HG03520 (cell line): Measurements from ENCODE around the gene FIP1L1.
A peak's percentile ranks its signal among the peaks of the same experiment; 100 is the strongest.
"Not testable (repeated sequence)": the region's sequence is repeated elsewhere in the genome, so short reads cannot be mapped to it uniquely, and the experiment has no call there.

Experiments
- ATAC-seq: cut with Tn5 transposase; IDR thresholded peaks from one replicate; pipeline ENCODE4 v1.9.1; 2021; ENCODE audit warnings: mild to moderate bottlenecking, moderate library complexity; ENCODE audit not compliant: unreplicated experiment

Gene FIP1L1

DNA sequence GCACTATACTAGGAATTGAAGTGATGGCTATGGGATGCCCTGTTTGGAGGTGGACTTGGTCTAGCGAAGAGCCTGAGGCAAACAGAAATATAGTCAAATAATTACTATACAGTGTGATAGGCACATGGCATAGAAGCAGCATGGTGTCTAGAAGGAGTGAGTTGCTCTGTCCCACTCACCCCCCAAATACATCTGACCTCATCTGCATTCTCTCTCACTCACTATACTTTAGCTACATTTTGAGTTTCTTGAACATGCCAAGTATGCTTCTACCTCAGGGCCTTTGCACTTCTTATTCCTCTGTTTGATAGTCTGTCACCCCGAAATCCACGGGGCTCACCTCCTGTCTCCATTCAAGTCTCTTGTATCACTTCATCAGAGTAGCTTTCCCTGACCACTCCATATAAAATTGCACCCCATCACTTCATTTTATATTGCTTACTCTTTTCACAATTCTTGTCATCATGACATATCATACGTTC is 2.6 kb upstream of the FIP1L1 start:
- no peak for ATAC-seq

DNA sequence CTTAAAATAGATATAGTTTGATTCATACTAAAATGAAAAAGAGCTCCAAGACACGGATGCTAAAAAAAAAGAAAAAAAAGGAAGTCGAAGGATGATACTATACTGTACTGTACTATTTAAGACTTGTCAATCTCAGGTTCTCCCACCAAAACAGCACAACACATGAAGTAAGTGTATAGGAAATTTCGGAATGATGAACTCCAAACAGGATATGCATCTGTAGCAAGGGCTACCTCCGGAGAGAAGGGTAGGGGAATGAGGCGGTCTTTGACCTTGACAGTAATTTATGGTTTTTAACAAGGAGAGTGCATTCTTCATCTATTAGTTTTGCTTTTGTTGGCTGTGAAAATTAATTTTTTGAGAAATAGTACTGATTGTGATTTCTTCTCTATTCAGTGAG is 541 bp upstream of the FIP1L1 start:
- no peak for ATAC-seq

DNA sequence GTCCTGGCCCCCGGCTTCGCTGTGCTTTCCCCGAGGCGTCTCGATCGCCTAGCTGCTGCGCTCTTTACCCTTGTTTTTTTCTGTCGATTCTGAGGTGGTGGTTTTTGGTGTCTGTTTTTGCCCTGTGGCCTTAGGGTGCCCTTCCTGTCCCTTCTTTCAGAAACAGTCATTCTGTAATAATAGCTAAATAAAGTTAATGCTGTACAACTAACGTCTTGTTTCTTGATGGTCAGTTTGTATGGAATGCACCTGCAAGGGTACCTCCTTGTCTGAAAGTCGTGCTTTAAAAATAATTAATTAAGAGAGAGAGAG is 686 bp downstream of the FIP1L1 start:
- peak; percentile 23 for ATAC-seq

DNA sequence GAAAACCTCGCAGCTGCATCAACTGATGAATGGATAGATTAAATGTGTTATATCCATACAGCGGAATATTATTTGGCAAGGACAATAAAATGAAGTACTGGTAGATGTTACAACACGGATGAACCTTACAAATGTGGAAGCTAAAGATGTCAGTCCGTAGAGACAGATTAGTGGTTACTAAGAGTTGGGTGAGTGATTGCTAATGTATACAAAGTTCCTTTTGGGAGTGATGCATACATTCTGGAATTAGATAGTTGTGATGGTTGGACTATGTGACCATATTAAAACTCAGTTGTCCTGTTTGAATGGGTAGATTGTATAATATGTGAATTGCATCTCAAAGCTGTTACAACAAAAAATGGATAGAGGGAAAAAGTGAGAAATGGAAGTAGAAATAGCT is 2.8 kb downstream of the FIP1L1 start:
- no peak for ATAC-seq

DNA sequence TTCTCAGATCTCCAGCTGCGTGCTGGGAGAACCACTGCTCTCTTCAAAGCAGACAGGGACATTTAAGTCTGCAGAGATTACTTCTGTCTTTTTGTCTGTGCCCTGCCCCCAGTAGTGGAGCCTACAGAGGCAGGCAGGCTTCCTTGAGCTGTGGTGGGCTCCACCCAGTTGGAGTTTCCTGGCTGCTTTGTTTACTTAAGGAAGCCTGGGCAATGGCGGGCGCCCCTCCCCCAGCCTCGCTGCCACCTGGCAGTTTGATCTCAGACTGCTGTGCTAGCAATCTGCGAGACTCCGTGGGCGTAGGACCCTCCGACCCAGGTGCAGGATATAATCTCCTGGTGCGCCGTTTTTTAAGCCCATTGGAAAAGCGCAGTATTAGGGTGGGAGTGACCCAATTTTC is 32.0 kb downstream of the FIP1L1 start:
- ATAC-seq, result not testable (repeated sequence)

DNA sequence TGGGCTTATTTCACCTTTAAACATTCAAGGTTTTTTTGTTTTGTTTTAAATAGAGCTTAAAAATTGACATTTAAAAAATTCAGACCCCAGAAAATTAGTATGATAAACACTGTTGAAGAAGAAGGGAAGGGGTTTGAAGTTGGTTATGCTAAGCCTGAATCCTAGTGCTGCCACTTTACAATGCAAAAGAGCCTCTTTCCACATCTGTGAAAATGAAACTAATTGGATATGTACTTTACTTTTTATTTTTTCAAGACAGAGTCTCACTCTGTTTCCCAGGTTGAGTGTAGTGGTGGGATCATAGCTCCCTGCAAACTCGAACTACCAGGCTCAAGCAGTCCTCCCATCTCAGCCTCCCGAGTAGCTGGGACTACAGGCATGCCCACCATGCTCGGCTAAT is 41.8 kb downstream of the FIP1L1 start:
- ATAC-seq, result no peak

DNA sequence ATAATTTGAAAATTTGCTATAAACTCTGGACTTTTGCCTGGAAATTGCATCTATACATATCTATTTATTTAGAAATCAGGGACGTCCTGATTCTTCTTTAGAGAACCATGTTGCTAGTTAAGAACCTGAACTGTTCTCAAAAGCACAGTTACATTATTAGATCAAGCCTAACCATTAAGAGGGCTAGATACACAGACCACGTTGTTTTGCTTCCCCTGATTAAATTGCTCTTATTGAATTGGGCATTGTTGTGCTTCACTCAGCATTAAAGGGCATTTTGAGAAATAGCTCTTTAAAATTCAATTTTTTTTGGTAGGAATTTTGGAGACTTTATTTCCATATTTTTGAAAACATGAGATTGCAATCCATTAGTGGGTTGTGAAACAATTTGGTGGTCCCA is 44.4 kb downstream of the FIP1L1 start:
- ATAC-seq, result no peak

DNA sequence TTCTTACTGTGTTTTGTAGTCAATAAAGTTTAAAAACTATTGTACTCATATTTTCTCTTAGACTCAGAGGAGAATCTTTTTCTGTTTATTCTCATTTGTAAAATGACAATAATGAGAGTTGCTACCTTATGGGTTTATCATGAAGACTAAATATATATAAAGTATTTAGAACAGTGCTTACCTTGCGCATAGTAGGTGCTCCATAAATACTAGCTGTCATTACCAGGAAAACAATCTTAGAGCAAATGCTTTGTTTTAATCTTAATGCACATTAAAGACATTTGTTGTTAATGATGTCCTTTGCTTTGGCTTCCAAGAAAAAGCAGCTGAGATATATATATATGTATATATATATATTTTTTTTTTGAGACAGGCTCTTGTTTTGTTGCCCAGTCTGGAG is 44.9 kb downstream of the FIP1L1 start:
- no peak for ATAC-seq

DNA sequence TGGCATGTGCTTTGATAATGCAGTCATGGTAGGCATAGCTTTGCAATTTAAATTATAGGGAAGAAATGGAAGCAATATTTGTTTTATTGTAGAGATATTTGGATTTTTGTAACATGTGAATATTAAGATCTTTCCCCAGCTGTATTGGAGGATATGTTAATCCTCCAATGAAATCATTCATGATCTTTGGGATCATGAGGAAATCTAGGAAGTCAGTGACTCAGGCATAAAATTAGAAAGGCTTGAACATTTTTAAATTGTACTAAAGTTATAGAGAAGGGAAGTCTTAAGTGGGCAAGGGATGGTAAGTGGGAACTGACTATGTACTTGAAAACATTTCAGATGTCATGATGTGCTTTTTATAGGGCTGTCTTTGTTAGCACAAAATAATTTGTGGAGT is 46.8 kb downstream of the FIP1L1 start:
- ATAC-seq, result no peak

DNA sequence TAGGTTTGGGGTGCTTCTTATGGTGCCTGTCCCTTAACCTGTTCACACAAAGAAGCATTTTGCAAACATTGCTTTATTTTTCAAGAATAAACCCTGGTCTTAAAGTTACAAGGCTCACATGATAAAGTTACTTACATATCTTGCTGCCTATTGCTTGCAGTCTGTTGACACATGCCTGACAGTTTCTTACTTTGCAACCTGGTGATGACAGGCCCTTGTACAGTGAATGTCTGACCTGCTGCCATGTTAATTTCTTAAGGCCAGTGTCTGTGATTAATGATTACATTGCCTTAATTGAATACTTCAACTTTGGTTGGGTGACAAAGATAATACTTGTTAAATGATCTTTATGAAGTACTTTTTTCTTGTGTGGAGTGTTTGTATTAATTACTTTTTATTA is 49.9 kb downstream of the FIP1L1 start:
- ATAC-seq, result no peak

DNA sequence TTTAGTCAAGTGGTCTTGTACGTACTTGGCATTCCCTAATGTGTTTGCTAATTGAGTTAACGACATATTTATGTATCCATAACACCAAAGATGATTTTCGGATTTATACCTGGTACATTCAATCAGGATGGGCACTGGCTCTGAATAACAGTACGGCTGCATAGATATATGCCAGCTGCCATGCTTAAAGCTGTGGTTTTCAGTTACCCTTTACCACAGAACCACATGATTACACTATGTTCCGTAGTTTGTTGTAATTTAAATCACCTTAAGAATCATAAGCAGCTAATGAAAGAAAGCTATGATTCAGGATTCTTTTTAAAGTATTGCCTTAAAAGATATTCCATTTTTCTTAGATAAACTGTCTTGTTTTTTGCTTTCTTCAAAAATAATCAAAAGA is 53.6 kb downstream of the FIP1L1 start:
- ATAC-seq, result no peak

DNA sequence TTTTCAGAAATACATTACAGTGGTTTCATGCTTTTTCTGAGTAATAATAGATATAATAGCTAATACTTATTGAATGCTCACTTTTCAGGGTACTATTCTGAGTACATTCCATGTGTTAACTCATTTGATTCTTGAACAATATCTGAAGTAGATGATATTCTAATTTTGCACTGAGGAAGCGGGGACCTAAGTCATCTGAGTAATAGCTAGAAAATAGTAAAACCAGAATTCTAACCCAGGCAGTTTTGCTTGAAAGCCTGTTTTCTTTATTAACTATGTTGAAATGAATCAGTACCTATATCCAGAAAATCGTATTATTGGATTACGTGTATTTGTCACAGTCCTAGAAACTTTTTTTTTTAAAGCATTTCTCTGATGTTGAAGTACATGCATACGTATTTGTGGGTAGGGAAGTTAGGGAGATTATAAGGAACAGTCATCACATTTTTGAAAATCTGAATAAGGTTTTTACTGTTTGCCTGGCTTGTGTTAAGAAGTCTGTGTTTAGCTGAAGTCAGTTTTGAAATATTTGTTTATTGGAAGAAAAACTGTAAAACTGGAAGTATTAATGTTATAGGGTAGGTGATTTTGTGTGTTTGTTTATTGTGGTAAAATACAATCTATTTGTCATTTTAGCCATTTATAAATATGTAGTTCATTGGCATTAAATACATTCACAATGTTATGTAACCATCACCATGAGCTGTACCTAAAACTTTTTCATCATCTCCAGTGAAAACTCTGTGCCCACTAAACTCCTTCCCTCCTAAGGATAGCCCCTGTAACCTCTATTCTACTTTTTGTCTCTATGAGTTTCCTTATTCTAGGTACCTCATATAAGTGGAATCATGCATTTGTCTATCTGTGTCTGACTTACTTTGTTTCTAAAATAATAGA is 55.3 kb downstream of the FIP1L1 start:
- ATAC-seq, result no peak

DNA sequence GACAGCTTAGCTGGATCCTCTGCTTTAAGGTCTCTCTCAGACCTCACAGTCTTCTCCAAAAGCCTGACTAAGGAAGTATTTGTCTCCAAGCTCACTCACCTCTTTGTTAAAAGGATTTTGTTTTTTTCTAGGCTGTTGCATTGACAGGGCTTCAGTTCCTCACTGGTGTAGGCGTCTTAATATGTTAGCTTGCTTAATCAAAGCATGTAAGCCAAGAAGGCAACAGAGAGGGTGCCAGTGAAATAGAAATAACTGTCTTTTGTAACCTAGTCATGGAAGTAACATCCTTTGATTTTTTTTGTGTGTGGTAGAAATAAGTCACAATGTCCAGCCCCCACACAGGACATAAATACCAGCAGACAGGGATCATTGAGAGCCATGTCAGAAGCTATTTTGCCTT is 58.8 kb downstream of the FIP1L1 start:
- no peak for ATAC-seq

DNA sequence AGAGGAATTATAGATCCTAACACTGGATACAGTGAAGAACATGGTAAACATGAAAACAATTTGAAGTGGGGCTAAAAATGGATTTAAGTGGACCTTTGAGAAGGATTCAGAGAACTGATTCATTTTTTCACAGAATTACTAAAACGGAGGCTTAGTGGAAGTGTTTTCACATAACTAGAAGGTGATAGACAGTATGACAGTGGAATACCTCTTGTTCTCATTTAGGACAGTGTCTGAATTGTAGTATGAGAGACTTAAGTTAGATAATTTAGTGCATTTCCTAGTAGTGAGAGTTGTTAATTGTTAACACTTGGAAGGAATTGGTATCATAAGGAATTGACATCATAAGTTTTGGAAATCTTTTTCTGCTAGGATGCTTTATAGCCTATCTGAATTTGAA is 64.1 kb downstream of the FIP1L1 start:
- ATAC-seq, result no peak

DNA sequence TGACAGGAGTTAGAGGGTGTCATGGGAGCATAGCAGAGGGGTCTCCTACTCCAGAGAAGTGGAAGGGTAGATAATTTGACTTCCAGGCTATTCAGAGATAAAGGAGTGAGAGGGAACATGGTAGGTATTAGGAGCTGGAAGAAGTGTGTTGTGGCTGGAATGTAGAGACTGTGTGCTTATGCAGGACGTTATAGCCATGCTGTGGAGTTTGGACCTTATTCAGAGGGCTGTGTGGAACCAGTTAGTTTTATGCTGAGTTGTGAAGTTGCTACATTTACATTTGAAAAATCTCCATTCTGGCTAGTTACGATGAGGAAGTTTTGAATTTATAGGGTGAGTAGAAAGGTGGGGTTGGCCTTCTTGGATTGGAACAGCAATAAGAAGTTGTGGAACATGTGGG is 67.5 kb downstream of the FIP1L1 start:
- ATAC-seq, result no peak

DNA sequence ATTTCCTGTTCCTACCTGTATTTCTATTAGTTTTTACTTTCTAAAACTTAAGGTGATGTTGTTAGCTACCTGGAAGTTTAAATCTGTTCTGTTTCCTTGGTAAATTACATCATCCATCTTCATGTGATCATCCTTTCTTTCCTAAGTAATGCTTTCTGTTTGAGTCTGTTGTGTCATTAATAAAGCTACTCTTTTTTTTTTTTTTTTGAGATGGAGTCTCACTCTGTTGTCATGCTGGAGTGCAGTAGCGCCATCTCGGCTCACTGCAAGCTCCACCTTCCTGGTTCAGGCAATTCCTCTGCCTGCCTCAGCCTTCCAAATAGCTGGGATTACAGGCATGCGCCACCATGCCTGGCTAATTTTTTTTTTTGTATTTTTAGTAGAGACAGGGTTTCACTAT is 73.3 kb downstream of the FIP1L1 start:
- ATAC-seq, result no peak

DNA sequence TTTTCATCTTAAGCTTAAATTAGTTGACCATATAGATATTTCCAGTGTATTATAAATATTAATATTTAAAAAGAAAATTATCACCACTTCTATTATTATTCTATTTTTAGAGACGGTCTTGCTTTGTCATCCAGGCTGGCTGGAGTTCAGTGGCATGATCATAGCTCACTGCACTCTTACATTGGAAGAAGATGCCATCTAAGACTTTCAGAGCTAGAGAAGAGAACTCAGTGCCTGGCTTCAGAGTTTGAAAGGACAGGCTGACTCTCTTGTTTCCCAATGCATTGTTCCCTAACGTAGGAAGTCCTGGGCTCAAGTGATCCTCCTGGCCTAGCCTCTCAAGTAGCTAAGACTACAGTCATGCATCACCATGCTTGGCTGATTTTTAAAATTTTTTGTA is 75.9 kb downstream of the FIP1L1 start:
- no peak for ATAC-seq

DNA sequence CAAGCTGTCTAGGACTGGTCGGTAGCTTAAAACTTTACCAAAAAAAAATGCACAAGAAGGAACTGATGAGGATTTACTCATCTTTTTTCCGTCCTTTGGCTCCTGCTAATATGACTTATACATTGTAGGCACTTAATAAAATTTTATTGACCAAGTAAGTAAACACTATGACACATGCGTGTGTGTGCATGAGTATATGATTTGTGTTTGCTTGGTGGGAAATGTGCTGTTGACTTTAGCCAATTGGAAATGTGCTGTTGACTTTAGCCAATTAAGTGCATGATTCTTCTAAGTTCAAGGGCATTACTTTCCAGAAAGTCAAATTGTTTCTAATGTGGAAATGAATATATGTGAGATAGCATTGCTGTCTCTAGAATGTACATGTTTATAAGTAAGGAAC is 78.3 kb downstream of the FIP1L1 start:
- no peak for ATAC-seq

DNA sequence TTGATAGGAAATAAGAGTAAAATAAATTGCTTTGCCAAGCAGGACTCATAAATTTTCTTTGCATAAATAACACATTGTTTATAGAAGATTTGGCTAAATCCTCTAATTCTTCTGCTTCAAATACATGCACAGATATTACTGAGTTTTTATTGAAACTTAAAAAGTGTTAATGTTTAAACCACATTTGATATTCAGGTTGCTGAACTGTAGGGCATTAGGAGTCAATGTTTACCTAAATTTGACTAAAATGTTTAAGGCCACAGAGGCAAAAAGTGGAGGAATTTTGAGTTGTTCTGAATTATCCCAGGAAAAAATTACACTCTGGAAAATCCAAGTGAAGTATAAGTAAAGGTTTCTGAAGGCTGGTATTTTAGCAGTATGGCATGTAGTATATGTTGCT is 78.7 kb downstream of the FIP1L1 start:
- ATAC-seq, result no peak

DNA sequence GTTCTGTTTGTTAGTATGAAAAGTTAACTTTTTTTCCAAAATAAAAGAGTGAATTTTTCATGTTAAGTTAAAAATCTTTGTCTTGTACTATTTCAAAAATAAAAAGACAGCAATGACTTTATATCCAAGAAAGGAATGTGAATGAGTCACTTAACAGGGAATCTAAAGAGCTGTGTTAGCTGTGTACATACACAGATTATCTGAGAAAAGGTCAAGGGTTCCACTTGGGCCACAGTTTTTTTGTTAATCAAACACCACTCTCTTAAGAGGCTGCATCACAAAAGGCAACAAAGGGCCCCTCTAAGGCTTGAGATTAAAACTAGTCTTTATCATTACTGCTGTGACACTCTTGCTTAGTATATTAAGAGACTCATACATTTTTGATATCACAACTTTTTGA is 82.1 kb downstream of the FIP1L1 start:
- no peak for ATAC-seq

DNA sequence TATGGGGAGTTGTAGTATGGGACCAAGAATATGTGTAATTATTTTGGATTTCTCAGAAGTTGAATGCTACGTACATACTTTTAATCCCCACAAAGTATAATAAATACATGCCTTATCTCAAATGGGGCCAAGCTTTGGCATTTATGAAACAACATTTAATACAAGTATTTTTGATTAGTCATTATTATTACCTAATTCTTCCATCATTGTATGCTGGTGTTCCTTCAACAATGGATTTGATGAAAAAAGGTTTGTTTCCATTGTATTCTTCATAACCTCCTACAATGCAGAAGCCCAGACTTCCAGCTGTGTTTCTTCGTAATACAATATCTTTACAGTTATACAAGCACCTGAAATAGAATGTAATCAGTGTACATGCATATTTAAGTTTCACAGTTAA is 83.8 kb downstream of the FIP1L1 start:
- ATAC-seq, result no peak

DNA sequence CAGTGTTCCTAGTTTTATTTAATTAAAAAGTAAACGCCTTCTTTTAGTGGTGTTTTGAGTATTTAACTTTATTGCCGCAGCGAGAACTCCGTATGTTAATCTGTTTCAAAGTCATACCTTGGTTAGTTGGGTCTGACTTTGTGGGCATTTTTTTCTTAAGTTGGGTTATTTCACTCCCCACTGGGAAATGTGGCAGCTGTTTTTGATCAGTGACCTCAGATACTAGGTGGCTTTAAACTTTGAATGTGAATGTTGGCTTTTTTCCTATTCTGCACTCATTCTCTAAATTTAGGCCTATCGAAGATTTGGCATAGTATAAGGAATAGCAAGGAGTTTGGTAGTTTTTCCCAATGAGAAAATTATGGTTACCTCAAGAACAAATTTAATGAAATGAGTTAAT is 85.9 kb downstream of the FIP1L1 start:
- ATAC-seq, result no peak

DNA sequence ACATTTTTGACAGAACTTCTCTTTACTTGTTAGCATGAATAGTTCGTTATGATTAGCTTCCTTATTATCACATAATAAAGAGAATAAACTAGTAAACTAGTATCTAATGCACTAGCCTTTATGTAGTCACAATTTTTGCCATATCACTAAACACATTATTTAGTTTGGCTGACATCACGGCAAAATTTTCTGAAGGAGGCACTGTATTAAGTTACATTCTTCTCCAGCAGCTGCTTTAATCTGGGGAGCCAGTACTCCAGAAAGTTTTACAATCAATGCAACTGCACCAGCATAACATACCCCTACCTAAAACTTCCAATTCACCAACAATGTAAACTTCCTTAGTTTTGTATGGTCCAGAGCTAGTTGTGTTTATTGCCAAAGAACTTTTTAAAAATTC is 87.8 kb downstream of the FIP1L1 start:
- ATAC-seq, result no peak
